Fibroblast of the aortic adventitia (primary cell): ENCODE measurements around the gene SEMA6B. TPM values are rescaled to one million over a fixed set of nuclear protein-coding genes. Genes with fewer than 3 reads are reported as not detected.

Experiments used
- DNase-seq: peaks from one replicate; pipeline ENCODE4 v3.0.0-alpha.2; 2010; ENCODE audit warnings: low read depth
- H3K4me3 ChIP-seq: 2 replicates; pipeline ENCODE4 v1.5.1; 2011; ENCODE audit warnings: low read depth, mild to moderate bottlenecking, control low read depth, low read length, moderate library complexity
- CTCF ChIP-seq: IDR thresholded peaks from 2 replicates; pipeline ENCODE4 v1.5.1; 2011; ENCODE audit warnings: mild to moderate bottlenecking, low read length, control low read depth, inconsistent platforms; ENCODE audit not compliant: insufficient read depth
- total RNA-seq: library from RNA; depleted of rRNA; stranded (reverse); fragments of >200 nt; gene quantifications from 2 replicates; pipeline ENCODE4 v1.2.3, GENCODE V29; 2012; ENCODE audit warnings: low replicate concordance

SEMA6B gene
- total RNA-seq, 1 donor: 0.72 TPM

- DNase-seq: no peak
- TF ChIP-seq CTCF: no peak
- no peak overlapping the region for H3K4me3 ChIP-seq
These were observed 37.0 kb downstream of the SEMA6B start for GRCh38 chr19:4522291-4523002.

GRCh38 chr19:4521888-4522242 lies 37.6 kb downstream of the SEMA6B start:
- H3K4me3 ChIP-seq: no peak overlapping the region

GRCh38 chr19:4521170-4521887 lies 38.2 kb downstream of the SEMA6B start:
- no peak for TF ChIP-seq CTCF
- peak; percentile 22 for DNase-seq
- no peak overlapping the region for H3K4me3 ChIP-seq

More at GRCh38 chr19:4521888-4522242, 37.6 kb downstream of the SEMA6B start:
- no peak for TF ChIP-seq CTCF
- DNase-seq: no peak

- DNase-seq: no peak
- no peak for TF ChIP-seq CTCF
- no peak overlapping the region for H3K4me3 ChIP-seq
These were observed 39.8 kb downstream of the SEMA6B start for GRCh38 chr19:4519521-4520277.

- no peak for DNase-seq
These were observed 40.4 kb downstream of the SEMA6B start for GRCh38 chr19:4519172-4519496.

More at GRCh38 chr19:4519172-4519496, 40.4 kb downstream of the SEMA6B start:
- H3K4me3 ChIP-seq: no peak overlapping the region
- TF ChIP-seq CTCF: no peak
